Endodermal cell (in vitro differentiated cells): ENCODE results near the gene MAP2K5. TPM values are rescaled to one million over a fixed set of nuclear protein-coding genes. Genes with fewer than 3 reads are reported as not detected.
A peak's percentile ranks its signal among the peaks of the same experiment; 100 is the strongest.

Source experiments
- DNase-seq: peaks from one replicate; pipeline ENCODE4 v3.0.0-alpha.2; 2017
- H3K27ac ChIP-seq: 2 replicates; pipeline ENCODE4 v1.5.1; 2013; ENCODE audit warnings: mild to moderate bottlenecking, low read depth, low read length, moderate library complexity
- H3K27me3 ChIP-seq: 2 replicates; pipeline ENCODE4 v1.6.1; 2013; ENCODE audit warnings: mild to moderate bottlenecking, low read length, moderate library complexity; ENCODE audit not compliant: insufficient read depth, control insufficient read depth, poor library complexity, severe bottlenecking
- H3K36me3 ChIP-seq: 2 replicates; pipeline ENCODE4 v1.7.0; 2013; ENCODE audit warnings: mild to moderate bottlenecking, low read length, moderate library complexity; ENCODE audit not compliant: control insufficient read depth, insufficient read depth
- H3K4me1 ChIP-seq: one replicate; pipeline ENCODE4 v1.7.0; 2013; ENCODE audit warnings: low read length; ENCODE audit not compliant: control insufficient read depth, insufficient read depth
- H3K4me3 ChIP-seq: 2 replicates; pipeline ENCODE4 v1.5.1; 2013; ENCODE audit warnings: mild to moderate bottlenecking, low read length, moderate library complexity
- H3K9ac ChIP-seq: 2 replicates; pipeline ENCODE4 v1.6.1; 2013; ENCODE audit warnings: mild to moderate bottlenecking, low read length, moderate library complexity; ENCODE audit not compliant: poor library complexity, severe bottlenecking; ENCODE audit errors: extremely low read depth
- H3K9me3 ChIP-seq: 2 replicates; pipeline ENCODE4 v1.6.1; 2013; ENCODE audit warnings: mild to moderate bottlenecking, low read length, moderate library complexity; ENCODE audit not compliant: control insufficient read depth
- H3K27ac Mint-ChIP-seq: 2 replicates; pipeline ENCODE4 v1.8.0; 2020; ENCODE audit warnings: mixed read lengths
- H3K27me3 Mint-ChIP-seq: 2 replicates; pipeline ENCODE4 v1.8.0; 2021; ENCODE audit warnings: mild to moderate bottlenecking, mixed read lengths; ENCODE audit not compliant: insufficient read depth
- H3K36me3 Mint-ChIP-seq: 2 replicates; pipeline ENCODE4 v1.8.0; 2020; ENCODE audit warnings: low read depth, mixed read lengths
- H3K4me1 Mint-ChIP-seq: 2 replicates; pipeline ENCODE4 v1.8.0; 2020; ENCODE audit warnings: mixed read lengths
- H3K4me3 Mint-ChIP-seq: 2 replicates; pipeline ENCODE4 v1.8.0; 2020; ENCODE audit warnings: mild to moderate bottlenecking, moderate library complexity, mixed read lengths
- H3K9me3 Mint-ChIP-seq: 2 replicates; pipeline ENCODE4 v1.8.0; 2020; ENCODE audit warnings: mild to moderate bottlenecking, mixed read lengths
- WGBS, 2 experiments: methylation state at CpG; one replicate each; pipeline versions ENCODE4 v1.1.5 to v1.1.7; 2013; ENCODE audit warnings: missing lambda C conversion rate in 2 of 2, mixed read lengths in 1 of 2; ENCODE audit not compliant: insufficient coverage in 1 of 2, insufficient read length in 1 of 2; 5-methylcytosine and 5-hydroxymethylcytosine counted together
- total RNA-seq, 2 donors: library from RNA; stranded (reverse); fragmentation: NEBNext Ultra II Directional in 1 of 2; extraction: Animal tissue kit (Norgen Biotek cat#: 25700) in 1 of 2; gene quantifications; 2 replicates in 1 of 2; 3 replicates in 1 of 2; pipeline ENCODE4 v1.2.1, GENCODE V29; 2021
- TF ChIP-seq, protein P1 (sequence below): fragments of 200-600 bp; sonication (generic); conservative IDR thresholded peaks from 2 replicates; pipeline ENCODE4 v1.5.0; 2021; ENCODE audit warnings: antibody characterized with exemption, mild to moderate bottlenecking

MAP2K5 gene
- total RNA-seq, 2 donors from 2014 or later, result 17.1 to 26.7 TPM

DNA sequence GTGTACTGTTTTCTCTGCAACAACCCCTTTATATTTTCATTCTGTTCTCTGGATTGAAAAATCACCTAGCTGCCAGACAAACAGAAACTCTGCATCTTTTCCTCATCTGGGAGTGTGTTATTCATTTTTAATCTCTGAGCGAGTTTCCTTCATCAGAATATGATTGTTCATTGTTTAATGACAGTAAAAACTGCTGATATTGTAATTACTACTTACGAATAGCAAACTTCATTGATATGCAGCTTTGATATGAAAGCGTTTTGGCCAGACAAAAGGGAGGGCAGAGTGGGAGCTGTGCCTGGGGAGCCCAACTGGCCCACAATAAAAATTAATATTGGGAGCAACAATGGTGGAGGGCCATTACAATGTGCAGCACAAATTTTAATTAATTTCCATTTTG lies 150.1 kb downstream of the MAP2K5 start:
- Histone ChIP-seq H3K4me1 (no peaks in the 10 kb centered on the region), H3K27ac (peak overlapping the region; percentile 1), H3K9ac (no peak overlapping the region), H3K9me3 (no peaks in the 10 kb centered on the region), H3K36me3 (no peaks in the 10 kb centered on the region), H3K4me3 (no peak overlapping the region), H3K27me3 (no peaks in the 10 kb centered on the region)
- Mint-ChIP-seq H3K4me3 (no peak overlapping the region), H3K27ac (no peak overlapping the region), H3K36me3 (peaks cover 1% of the 10 kb centered on the region), H3K9me3 (no peaks in the 10 kb centered on the region), H3K4me1 (peaks cover 2% of the 10 kb centered on the region), H3K27me3 (no peaks in the 10 kb centered on the region)
- no peak for DNase-seq
- TF ChIP-seq, protein P1, sequence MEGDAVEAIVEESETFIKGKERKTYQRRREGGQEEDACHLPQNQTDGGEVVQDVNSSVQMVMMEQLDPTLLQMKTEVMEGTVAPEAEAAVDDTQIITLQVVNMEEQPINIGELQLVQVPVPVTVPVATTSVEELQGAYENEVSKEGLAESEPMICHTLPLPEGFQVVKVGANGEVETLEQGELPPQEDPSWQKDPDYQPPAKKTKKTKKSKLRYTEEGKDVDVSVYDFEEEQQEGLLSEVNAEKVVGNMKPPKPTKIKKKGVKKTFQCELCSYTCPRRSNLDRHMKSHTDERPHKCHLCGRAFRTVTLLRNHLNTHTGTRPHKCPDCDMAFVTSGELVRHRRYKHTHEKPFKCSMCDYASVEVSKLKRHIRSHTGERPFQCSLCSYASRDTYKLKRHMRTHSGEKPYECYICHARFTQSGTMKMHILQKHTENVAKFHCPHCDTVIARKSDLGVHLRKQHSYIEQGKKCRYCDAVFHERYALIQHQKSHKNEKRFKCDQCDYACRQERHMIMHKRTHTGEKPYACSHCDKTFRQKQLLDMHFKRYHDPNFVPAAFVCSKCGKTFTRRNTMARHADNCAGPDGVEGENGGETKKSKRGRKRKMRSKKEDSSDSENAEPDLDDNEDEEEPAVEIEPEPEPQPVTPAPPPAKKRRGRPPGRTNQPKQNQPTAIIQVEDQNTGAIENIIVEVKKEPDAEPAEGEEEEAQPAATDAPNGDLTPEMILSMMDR, result no peak
- 87 to 90% methylated on average over 2 to 3 of the region's 3 CpGs for WGBS, 2 experiments

DNA sequence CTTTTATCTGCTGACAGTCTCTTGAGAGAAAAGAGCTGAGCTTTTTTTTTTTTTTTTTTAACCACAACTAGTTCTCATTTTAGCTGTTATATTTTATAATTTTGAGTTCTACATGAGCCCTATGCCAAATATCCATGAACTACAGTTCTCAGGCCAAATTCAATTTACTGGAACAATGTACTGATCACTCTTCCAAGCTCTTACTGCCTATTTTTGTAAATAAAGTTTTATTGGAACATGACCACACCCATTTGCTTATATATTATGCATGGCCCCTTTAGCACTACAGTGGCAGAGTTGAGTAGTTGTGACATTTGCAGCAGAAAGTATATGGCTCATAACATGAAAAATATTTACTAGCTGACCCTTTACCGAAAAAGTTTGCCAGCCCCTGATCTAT lies 153.6 kb downstream of the MAP2K5 start:
- no peaks in the 10 kb centered on the region for H3K4me1 ChIP-seq
- Mint-ChIP-seq H3K27me3 (no peaks in the 10 kb centered on the region), H3K27ac (no peak overlapping the region), H3K4me3 (no peak overlapping the region), H3K9me3 (peaks cover 10% of the 10 kb centered on the region), H3K36me3 (peaks cover 19% of the 10 kb centered on the region), H3K4me1 (peaks cover 2% of the 10 kb centered on the region)
- TF ChIP-seq, protein P1, result no peak
- H3K9ac ChIP-seq, result no peak overlapping the region
- H3K4me3 ChIP-seq, result no peak overlapping the region
- no peak overlapping the region for H3K27ac ChIP-seq
- H3K9me3 ChIP-seq, result peaks cover 5% of the 10 kb centered on the region
- no peaks in the 10 kb centered on the region for H3K27me3 ChIP-seq
- no peak for DNase-seq
- no peaks in the 10 kb centered on the region for H3K36me3 ChIP-seq
- 94% methylated on average over 1 of the region's 1 CpG; no CpG with 5 or more reads in 1 of the 2 experiments for WGBS, 2 experiments

DNA sequence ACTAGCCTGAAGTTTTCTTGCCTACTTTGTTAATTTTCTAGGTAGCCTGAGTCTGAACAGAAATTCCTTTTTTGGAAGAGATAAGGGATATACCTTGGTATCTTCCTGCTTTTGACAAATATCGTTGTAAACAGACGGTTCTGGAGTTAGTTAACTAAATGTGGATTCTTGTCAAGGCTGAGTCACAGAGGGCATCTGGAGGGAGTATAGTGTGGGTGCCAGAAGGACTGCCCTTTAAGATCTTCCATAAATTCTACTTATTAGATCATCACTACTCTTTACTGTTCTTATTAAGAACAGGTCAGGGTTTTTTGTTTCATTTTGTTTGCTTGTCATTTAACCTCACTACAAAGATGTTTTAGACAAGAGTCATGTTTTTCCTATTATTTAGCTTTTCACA lies 157.5 kb downstream of the MAP2K5 start:
- Histone ChIP-seq H3K9ac (no peak overlapping the region), H3K27ac (no peak overlapping the region), H3K9me3 (peaks cover 5% of the 10 kb centered on the region), H3K4me1 (no peaks in the 10 kb centered on the region), H3K4me3 (no peak overlapping the region), H3K36me3 (no peaks in the 10 kb centered on the region), H3K27me3 (no peaks in the 10 kb centered on the region)
- no peak overlapping the region for H3K4me3 Mint-ChIP-seq
- peaks cover 19% of the 10 kb centered on the region for H3K36me3 Mint-ChIP-seq
- H3K4me1 Mint-ChIP-seq, result no peaks in the 10 kb centered on the region
- WGBS, 2 experiments, result 98% methylated on average over 2 of the region's 2 CpGs; no CpG with 5 or more reads in 1 of the 2 experiments
- H3K27me3 Mint-ChIP-seq, result no peaks in the 10 kb centered on the region
- TF ChIP-seq, protein P1, result no peak
- no peak for DNase-seq
- no peak overlapping the region for H3K27ac Mint-ChIP-seq
- peaks cover 10% of the 10 kb centered on the region for H3K9me3 Mint-ChIP-seq
